Activated T-cell treated with anti-CD3 and anti-CD28 coated beads, Interleukin-2, amount 50 U/mL, for 48 hours (primary cell): Measurements from ENCODE around the gene DDX31.
A peak's percentile ranks its signal among the peaks of the same experiment; 100 is the strongest.

Experiments
- DNase-seq, 2 experiments: peaks; one replicate each; pipeline ENCODE4 v3.0.0-alpha.2; 2020

Gene DDX31

DNA sequence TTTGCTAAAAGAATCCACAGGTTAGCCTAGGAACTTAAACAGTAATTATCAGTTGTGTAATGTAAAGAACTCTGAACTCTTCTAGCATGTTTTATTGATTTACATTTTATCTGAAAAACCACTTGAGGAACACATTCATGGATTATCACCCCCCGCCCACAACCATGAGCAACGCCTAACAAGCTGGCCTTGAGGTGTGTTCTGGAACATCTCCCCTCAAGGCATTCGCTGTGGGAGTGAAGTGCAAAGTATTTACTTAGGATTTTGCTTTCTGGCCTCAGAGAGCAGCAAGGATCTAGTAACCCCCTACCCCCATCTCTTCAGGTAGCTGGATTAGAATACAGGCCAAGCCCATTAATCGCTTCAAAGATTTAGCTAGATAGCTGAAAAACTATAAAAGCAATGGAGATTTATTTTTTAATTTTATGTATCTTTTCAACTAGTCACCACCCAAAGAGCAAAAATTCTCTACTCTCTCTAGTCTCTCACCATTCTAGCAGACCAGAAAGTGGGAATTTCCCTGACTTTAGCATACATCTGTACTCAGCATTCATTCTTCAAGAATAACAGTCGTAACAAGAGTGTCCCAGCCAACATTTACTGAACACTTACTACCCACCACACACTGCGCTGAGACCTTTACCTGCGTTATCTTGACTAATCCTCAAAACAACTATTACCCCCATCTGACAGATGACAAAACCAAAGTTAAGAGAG is 37.2 kb downstream of the DDX31 start:
- DNase-seq, result no peak

- no peak for DNase-seq
Measured at GRCh38 chr9:132631685-132632084, 38.1 kb downstream of the DDX31 start.

- DNase-seq, result no peak
Measured at GRCh38 chr9:132631280-132631679, 38.5 kb downstream of the DDX31 start.

- no peak for DNase-seq
Measured at GRCh38 chr9:132630811-132631210, 39.0 kb downstream of the DDX31 start.

DNA sequence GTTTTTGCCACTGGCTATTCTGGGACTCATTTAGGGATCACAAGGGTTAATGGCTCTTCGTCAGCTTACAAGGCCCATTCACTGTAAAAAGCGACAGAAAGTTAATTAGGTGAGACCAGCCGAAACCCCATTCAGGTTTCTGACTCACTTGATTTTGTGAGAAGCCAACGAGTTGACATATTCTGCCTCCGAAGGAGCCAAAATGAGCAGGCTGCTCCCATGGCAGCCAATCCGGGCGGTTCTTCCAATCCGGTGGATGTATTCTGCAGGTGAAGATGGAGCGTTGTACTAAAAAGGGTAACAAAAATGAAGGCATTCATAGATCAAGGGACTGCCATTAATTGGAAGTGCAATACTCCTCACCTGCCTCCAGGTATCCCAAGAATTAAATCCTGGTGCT is 39.7 kb downstream of the DDX31 start:
- no peak for DNase-seq

DNA sequence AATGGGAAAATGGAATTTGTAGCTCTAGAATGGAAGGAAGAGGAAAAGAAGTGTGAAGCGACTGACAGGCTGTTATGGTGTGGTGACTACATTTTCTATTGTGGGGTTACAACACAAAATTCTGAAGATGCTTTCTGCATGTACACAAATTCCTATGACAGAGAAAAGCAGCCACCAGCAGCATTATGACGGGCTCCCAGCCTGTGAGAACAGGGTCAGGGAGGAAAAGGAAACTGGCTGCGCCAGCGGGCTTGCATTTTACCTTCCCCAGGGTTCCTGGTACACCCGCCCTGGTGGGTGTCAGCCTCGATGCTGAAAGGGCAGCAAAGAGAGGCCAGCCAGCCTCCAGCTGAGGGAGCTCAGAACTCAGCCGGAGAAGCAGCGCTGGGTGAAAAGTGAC is 41.0 kb downstream of the DDX31 start:
- DNase-seq, result no peak

DNA sequence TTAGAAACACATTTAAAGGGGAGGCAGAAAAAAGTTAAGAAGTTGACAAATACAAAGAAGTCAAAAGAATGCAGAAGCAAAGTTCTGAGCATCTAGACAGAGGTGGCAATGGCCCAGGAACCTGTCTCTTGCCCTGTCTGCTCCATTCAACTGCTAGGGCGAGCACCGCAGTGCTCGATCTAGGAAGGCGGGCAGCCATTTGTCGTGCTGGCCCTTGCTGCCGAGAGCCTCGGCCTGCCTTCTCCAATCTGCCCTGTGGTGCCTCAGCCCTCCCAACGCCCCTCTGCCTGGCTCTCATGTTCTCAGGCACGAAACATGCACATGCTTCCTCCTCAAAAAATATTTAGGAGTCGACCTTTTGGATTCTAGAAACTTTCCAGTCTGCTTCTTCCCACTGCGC is 42.2 kb downstream of the DDX31 start:
- no peak for DNase-seq

GRCh38 chr9:132627106-132627505 is 42.7 kb downstream of the DDX31 start:
- no peak for DNase-seq

GRCh38 chr9:132626285-132626684 is 43.5 kb downstream of the DDX31 start:
- DNase-seq, result no peak

DNA sequence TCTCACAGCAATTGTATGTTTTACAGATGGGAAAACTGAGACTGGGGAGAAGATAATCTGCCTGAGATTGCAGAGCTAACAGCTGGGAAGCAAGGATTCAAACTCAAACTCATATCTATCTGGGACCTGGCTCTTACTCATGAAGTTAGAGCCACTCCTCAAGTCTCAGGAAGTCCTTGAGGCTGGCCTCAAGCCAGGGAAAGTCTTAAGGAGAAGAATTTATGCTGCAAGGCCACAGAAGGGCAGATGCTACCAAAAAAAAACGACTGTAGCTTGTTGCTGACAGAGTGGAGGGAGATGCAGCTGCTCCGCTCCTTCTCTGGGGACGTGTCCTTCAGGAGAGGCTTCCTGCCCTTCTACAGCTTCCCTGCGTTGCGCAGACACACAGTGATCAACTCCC is 47.6 kb downstream of the DDX31 start:
- DNase-seq, result no peak

DNA sequence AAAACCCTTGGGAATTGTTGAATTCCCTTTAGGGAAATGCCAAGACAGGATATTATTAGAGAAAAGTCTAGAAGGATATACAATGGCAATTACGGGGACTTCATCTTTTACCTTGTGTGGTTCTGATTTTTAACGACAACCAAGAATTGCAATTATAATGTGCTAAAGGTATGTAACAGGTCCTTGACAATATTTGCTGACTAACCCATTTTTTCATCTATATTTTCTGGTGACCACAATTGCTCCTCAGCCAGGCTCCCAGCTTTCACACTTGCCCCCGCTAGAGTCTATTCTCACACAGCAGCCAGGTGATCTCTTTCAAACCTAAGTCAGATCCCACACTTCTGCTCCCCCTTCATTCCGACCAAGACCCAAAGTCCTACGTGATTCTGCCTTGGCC is 53.1 kb downstream of the DDX31 start:
- DNase-seq, result no peak

- no peak for DNase-seq
Measured at GRCh38 chr9:132615774-132616173, 54.0 kb downstream of the DDX31 start.

- DNase-seq, result no peak
Measured at GRCh38 chr9:132614324-132614723, 55.5 kb downstream of the DDX31 start.

DNA sequence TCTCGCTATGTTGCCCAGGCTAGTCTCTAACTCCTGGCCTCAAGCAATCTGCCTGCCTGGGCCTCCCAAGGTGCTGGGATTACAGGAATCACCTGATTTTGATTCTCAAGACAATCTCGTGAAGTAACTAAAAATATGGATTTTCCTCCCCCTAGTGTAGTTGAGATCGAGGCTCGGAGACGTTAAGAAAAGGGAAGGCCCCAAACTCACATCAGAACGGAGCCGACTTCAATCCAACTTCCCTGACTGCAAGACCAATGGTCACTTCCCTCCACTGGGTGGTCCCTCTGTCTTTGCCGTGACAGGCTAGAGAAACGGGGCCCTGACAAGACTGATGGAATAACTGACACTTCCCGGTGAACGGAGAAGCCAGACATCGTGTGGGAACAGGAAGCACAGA is 59.1 kb downstream of the DDX31 start:
- no peak for DNase-seq

- DNase-seq, result peak in 1 of 2 experiments; percentile 32
Measured at GRCh38 chr9:132609829-132610228, 60.0 kb downstream of the DDX31 start.

GRCh38 chr9:132609184-132609583 is 60.6 kb downstream of the DDX31 start:
- DNase-seq, result no peak

DNA sequence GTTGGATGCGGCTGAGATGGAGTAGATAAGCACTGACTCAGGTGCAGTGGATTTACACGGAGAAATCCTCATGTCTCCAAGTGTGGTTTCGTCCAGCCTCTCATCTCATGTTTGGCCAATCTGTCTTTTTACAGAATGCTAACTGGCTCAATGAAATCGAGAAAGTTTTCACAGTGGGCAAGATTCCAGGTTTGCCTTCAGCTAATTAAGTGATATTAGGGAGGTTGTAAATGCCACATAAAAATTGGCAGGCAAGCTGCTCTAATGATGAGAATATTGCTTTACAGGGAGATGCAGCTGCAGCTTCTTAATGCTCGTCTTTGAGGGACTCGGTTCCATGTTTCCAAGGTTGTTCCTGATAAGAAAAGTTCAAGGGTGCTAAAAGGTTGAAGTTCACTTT is 63.7 kb downstream of the DDX31 start:
- DNase-seq, result no peak

GRCh38 chr9:132605387-132605786 is 64.4 kb downstream of the DDX31 start:
- DNase-seq, result no peak

GRCh38 chr9:132602207-132602606 is 67.6 kb downstream of the DDX31 start:
- DNase-seq, result no peak

GRCh38 chr9:132600326-132600984 is 69.3 kb downstream of the DDX31 start:
- DNase-seq, result no peak

DNA sequence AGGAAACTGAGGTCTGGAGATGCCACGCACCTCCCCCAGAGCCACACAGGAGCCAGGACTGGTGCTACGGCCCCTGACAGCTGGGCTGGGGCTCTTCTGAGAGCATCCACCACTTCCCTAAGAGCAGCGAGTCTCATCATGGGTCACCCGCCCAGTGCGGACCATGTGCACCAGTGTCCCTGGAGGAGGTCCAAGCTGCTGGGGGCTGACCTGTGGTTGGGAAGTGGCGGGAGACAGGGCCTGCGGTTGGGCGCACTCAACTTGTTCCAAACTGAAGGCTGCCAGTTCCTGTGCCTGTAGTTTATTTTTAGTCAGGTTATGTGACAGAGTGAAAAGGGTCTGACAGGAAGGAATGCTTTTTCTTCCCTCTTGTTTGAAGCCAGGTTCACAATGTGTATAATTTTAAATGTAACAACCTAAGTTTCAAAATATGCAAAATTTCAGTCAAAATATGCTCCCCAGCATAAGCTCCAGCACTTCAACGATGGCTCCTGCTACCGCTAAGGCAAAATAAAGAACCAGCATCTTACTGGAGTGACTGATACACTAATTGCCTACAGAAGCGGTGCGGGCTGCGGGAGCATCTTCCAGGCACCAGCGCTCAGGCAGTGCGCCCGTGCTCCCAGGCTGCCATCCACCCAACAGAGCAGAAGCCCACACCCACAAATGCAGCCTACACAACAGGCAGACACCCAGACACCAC is 72.6 kb downstream of the DDX31 start:
- DNase-seq, result no peak

DNA sequence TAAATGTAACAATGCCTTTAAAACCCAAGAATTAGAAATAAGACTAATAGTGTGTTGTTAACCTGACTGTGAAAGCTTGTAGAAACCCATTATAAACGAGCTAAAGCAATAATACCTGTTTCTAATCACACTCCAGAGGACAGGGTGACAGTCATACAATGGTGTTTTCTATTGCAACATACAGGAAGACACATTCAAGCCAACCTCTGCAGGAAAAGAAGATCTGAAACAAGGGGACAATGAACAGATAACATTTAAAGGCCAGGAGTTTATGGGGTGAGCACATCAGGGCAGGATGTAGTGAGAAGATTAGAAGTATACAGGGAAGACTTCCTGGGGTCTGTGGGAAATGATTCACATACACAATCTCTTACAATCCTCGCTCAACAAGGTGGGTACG is 73.6 kb downstream of the DDX31 start:
- no peak for DNase-seq

- DNase-seq, result no peak
Measured at GRCh38 chr9:132595319-132595718, 74.5 kb downstream of the DDX31 start.

- no peak for DNase-seq
Measured at GRCh38 chr9:132594412-132594811, 75.4 kb downstream of the DDX31 start.
